ENCODE data around the gene PRR7. TPM values are rescaled to one million over a fixed set of nuclear protein-coding genes. Genes with fewer than 3 reads are reported as not detected.

The PRR7 gene
- total and polyA plus RNA-seq, 2 of the 4 experiments (the other 2 are of a cell fraction): 1.1 to 10.1 TPM

GRCh38 chr5:177434437-177434836 lies 12.2 kb upstream of the PRR7 start:
- H4K5ac ChIP-seq (ENCODE audit: low read depth, low read length): no peak overlapping the region
- H2AFZ ChIP-seq (replicated peaks; ENCODE audit: low read length, poor library complexity): no peak overlapping the region
- no peak overlapping the region for H3K4me3 ChIP-seq (ENCODE audit: insufficient read depth, low read depth, low read length)
- H2BK15ac ChIP-seq (ENCODE audit: low read depth, low read length): no peak overlapping the region
- H3K79me1 ChIP-seq (ENCODE audit: low read depth in 1 of 2, low read length in 2 of 2): peaks cover 4 to 17% of the 10 kb centered on the region in 2 experiments; a peak in 3 of 4 replicates
- intact Hi-C loops (cut with micrococcal nuclease): no loop called here
- no peak overlapping the region for H3K27ac ChIP-seq (ENCODE audit: insufficient read depth, low read length)
- no peak overlapping the region for H4K91ac ChIP-seq (ENCODE audit: insufficient read depth, low read depth, low read length)
- H3K27me3 ChIP-seq (ENCODE audit: control insufficient read depth, insufficient read depth, low read length): no peaks in the 10 kb centered on the region
- H3K9ac ChIP-seq (ENCODE audit: low read depth, low read length): no peak overlapping the region
- no peak for ATAC-seq (ENCODE audit: low read depth)
- dilution Hi-C loops (cut with HindIII; ENCODE audit: low sequenced_read_pairs, unreplicated experiment): no loop called here
- POLR2A ChIA-PET (ENCODE audit: unreplicated experiment): no interaction called here
- CTCF ChIA-PET: no interaction called here
- no peak overlapping the region for H2BK20ac ChIP-seq (ENCODE audit: low read depth, low read length)
- WGBS, 2 experiments (ENCODE audit: extremely low coverage in 2 of 2, insufficient read length in 1 of 2): 91% methylated on average over 7 of the region's 8 CpGs; no CpG with 5 or more reads in 1 of the 2 experiments
- BruUV-seq (replicated peaks): no TSS peak
- H2AK5ac ChIP-seq (ENCODE audit: low read depth, low read length): no peak overlapping the region
- no peaks in the 10 kb centered on the region for H3K4me1 ChIP-seq (ENCODE audit: control insufficient read depth, insufficient read depth, low read length)
- DNase-seq: no peak
- no peak overlapping the region for H2BK5ac ChIP-seq (ENCODE audit: low read depth, low read length, poor library complexity, severe bottlenecking)
- H4K20me1 ChIP-seq (ENCODE audit: insufficient read depth, low read length): peaks cover 16% of the 10 kb centered on the region; the same call in 1 of the 2 replicates
- no peak overlapping the region for H4K8ac ChIP-seq (ENCODE audit: low read depth in 2 of 2, low read length in 2 of 2)
- H3K56ac ChIP-seq (ENCODE audit: extremely low read depth, insufficient read depth, low read length): no peak overlapping the region
- no peak overlapping the region for H3K23ac ChIP-seq (ENCODE audit: low read depth, low read length)
- no peak overlapping the region for H3K14ac ChIP-seq (replicated peaks; ENCODE audit: low read depth, low read length)
- no peak overlapping the region for H2AK9ac ChIP-seq (replicated peaks; ENCODE audit: low read depth, low read length, poor library complexity)
- H3K9me1 ChIP-seq (ENCODE audit: insufficient read depth, low read length): peaks cover 6% of the 10 kb centered on the region; the same call in 1 of the 2 replicates
- TF ChIP-seq RFX5 (IDR thresholded peaks at IDR 0.05; ENCODE audit: low read depth, low read length) (no peak), BHLHE40 (IDR thresholded peaks at IDR 0.05; ENCODE audit: low read depth, low read length) (no peak), RAD21 (IDR thresholded peaks at IDR 0.05; ENCODE audit: low read length) (no peak), RCOR1 (IDR thresholded peaks at IDR 0.05; ENCODE audit: insufficient replicate concordance, low read length) (no peak), CEBPB (IDR thresholded peaks at IDR 0.05; ENCODE audit: low read depth, low read length) (no peak), MAFK (IDR thresholded peaks at IDR 0.05; ENCODE audit: low read depth, low read length) (no peak), SMC3 (IDR thresholded peaks at IDR 0.05; ENCODE audit: low read depth, low read length) (no peak), POLR2A (IDR thresholded peaks at IDR 0.05; ENCODE audit: low read depth, low read length) (no peak), MXI1 (IDR thresholded peaks at IDR 0.05; ENCODE audit: borderline replicate concordance, low read depth, low read length) (no peak), CTCF (conservative IDR thresholded peaks at IDR 0.05; ENCODE audit: low read depth, low read length) (no peak)
- TF ChIP-seq, protein P1, sequence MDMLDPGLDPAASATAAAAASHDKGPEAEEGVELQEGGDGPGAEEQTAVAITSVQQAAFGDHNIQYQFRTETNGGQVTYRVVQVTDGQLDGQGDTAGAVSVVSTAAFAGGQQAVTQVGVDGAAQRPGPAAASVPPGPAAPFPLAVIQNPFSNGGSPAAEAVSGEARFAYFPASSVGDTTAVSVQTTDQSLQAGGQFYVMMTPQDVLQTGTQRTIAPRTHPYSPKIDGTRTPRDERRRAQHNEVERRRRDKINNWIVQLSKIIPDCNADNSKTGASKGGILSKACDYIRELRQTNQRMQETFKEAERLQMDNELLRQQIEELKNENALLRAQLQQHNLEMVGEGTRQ (IDR thresholded peaks at IDR 0.05; ENCODE audit: low read depth, low read length): no peak
- H3K4me2 ChIP-seq (ENCODE audit: low read depth, low read length): no peak overlapping the region
- H3K9me3 ChIP-seq (ENCODE audit: control insufficient read depth, insufficient read depth, low read length): no peaks in the 10 kb centered on the region
- H3K4ac ChIP-seq (ENCODE audit: low read depth, low read length): no peak overlapping the region
- H2BK120ac ChIP-seq (ENCODE audit: low read depth, low read length): no peak overlapping the region
- H3K36me3 ChIP-seq (ENCODE audit: control insufficient read depth, insufficient read depth, low read length): peaks cover 53% of the 10 kb centered on the region
- in situ Hi-C loops (cut with MboI; ENCODE audit: low sequenced_read_pairs): no loop called here
- H3K18ac ChIP-seq (ENCODE audit: low read depth, low read length): no peak overlapping the region

All from IMR-90 (cell line).